Measurements from ENCODE around the gene NUP210L. TPM values are rescaled to one million over a fixed set of nuclear protein-coding genes. Genes with fewer than 3 reads are reported as not detected.

NUP210L gene
- total and polyA plus RNA-seq, 9 of the 15 experiments (the other 6 are each of a cell fraction or from before 2014, with no cell fraction given): 0.01 to 0.04 TPM; not detected in 7

DNA sequence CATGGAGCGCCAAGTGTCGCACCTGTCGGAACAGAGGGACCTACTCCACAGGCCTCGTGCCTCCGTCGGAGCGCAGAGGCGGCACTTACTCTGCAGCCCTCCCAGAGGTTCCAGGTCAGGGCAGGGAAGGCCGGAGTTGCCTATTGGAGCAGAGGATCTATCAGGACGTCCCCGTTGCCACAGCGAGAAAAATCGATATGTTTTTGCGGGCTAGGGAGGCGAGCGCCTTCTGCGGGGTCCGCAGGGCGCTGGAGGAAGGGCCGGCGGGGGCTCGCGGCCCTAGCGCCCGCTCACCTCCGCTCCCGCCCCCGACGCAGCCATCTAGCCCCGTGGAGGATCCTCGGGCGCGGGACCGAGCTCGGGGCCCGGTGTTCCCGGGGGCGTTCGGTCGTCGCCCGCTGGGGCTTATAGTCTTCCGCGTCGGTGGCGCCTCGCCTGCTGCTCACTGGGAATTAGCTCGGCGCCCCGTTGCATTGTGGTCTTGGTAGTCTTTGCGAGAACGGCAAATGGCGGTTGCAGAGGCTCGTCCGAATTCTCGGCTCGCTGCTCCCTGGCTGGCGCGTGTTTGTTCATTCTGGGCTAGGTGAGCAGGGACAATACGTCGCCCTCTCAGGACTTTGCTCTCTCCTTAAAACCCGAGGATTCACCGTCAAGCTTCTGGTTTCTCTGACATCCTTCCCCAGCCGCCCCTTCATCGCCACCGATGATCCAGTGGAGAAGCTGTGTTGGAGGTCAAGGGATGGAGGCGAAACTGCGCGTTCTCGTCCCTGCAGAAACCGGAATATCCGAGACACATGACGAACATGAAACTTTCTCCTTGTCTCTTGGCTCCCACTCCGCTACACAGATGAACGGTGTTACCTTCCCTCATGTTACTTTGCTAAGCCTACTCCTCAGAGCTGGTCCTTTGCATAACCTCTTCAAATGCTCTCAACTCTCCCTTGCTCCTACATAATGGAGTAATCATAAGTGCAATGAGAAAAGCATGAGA, 177.3 kb downstream of the NUP210L start, which contains the start of gene JTB (continued):
- peak; percentile 88 for TF ChIP-seq ZFX (CRISPR knock-in tag; IDR thresholded peaks at IDR 0.05)
- TF ChIP-seq SIRT6 (IDR thresholded peaks at IDR 0.05; ENCODE audit: low read depth, low read length): no peak
- TF ChIP-seq HDAC1 (IDR thresholded peaks at IDR 0.05): no peak; a peak in 1 of 4 replicates
- peak; percentile 47; the same call in 1 of the 2 replicates for TF ChIP-seq TAF7 (tag; IDR thresholded peaks at IDR 0.05)
- no peak for TF ChIP-seq GABPB2 (CRISPR knock-in tag; conservative IDR thresholded peaks at IDR 0.05)
- TF ChIP-seq HNRNPLL (IDR thresholded peaks at IDR 0.05; ENCODE audit: low read depth, low read length, poor library complexity, severe bottlenecking): peak; percentile 52
- peak; percentile 86 for TF ChIP-seq EGR1 (conservative IDR thresholded peaks at IDR 0.05)
- no peak for TF ChIP-seq ESRRA (IDR thresholded peaks at IDR 0.05; ENCODE audit: borderline replicate concordance, low read depth)
- TF ChIP-seq POLR2A (conservative IDR thresholded peaks at IDR 0.05): peak; percentile 83
- TF ChIP-seq HDAC6 (IDR thresholded peaks at IDR 0.05; ENCODE audit: low read depth, low read length): no peak
- TF ChIP-seq, protein P1, sequence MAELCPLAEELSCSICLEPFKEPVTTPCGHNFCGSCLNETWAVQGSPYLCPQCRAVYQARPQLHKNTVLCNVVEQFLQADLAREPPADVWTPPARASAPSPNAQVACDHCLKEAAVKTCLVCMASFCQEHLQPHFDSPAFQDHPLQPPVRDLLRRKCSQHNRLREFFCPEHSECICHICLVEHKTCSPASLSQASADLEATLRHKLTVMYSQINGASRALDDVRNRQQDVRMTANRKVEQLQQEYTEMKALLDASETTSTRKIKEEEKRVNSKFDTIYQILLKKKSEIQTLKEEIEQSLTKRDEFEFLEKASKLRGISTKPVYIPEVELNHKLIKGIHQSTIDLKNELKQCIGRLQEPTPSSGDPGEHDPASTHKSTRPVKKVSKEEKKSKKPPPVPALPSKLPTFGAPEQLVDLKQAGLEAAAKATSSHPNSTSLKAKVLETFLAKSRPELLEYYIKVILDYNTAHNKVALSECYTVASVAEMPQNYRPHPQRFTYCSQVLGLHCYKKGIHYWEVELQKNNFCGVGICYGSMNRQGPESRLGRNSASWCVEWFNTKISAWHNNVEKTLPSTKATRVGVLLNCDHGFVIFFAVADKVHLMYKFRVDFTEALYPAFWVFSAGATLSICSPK (IDR thresholded peaks at IDR 0.05; ENCODE audit: borderline replicate concordance): no peak
- no peak for TF ChIP-seq TAL1 (IDR thresholded peaks at IDR 0.05)
- TF ChIP-seq TAF1 (IDR thresholded peaks at IDR 0.05; ENCODE audit: control insufficient read depth, extremely low read depth, insufficient read depth, low read length, severe bottlenecking): peak; percentile 77
- no peak for TF ChIP-seq PCBP1 (IDR thresholded peaks at IDR 0.05; ENCODE audit: low read depth, low read length, poor library complexity, severe bottlenecking)
- TF ChIP-seq ZNF830 (CRISPR knock-in tag; IDR thresholded peaks at IDR 0.05): 0 out of 2 replicates have a peak, but pooled peaks have one; percentile 24
- TF ChIP-seq POLR2H (tag; IDR thresholded peaks at IDR 0.05; ENCODE audit: low read depth): peak; percentile 75; the same call in 1 of the 2 replicates
- no peak for TF ChIP-seq ZNF384 (IDR thresholded peaks at IDR 0.05; ENCODE audit: low read depth, low read length)
- TF ChIP-seq BRD4 (IDR thresholded peaks at IDR 0.05): no peak
- peak; percentile 72; the same call in 1 of the 2 replicates for TF ChIP-seq ZNF766 (CRISPR knock-in tag; conservative IDR thresholded peaks at IDR 0.05)
- TF ChIP-seq, protein P2, sequence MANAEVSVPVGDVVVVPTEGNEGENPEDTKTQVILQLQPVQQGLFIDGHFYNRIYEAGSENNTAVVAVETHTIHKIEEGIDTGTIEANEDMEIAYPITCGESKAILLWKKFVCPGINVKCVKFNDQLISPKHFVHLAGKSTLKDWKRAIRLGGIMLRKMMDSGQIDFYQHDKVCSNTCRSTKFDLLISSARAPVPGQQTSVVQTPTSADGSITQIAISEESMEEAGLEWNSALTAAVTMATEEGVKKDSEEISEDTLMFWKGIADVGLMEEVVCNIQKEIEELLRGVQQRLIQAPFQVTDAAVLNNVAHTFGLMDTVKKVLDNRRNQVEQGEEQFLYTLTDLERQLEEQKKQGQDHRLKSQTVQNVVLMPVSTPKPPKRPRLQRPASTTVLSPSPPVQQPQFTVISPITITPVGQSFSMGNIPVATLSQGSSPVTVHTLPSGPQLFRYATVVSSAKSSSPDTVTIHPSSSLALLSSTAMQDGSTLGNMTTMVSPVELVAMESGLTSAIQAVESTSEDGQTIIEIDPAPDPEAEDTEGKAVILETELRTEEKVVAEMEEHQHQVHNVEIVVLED (CRISPR knock-in tag; IDR thresholded peaks at IDR 0.05): peak; percentile 36; the same call in 1 of the 2 replicates
- peak; percentile 7 to 46; a peak in 2 of 4 replicates for TF ChIP-seq MAZ (CRISPR knock-in tag; conservative IDR thresholded peaks at IDR 0.05 in 1 of 2, IDR thresholded peaks at IDR 0.05 in 1 of 2)
- no peak for TF ChIP-seq GTF2F1 (IDR thresholded peaks at IDR 0.05; ENCODE audit: low read depth, low read length)
- 0 out of 2 replicates have a peak, but pooled peaks have one; percentile 3 for TF ChIP-seq CTBP1 (IDR thresholded peaks at IDR 0.05; ENCODE audit: borderline replicate concordance)
- no peak for TF ChIP-seq NFATC3 (IDR thresholded peaks at IDR 0.05)
- TF ChIP-seq, protein P3, sequence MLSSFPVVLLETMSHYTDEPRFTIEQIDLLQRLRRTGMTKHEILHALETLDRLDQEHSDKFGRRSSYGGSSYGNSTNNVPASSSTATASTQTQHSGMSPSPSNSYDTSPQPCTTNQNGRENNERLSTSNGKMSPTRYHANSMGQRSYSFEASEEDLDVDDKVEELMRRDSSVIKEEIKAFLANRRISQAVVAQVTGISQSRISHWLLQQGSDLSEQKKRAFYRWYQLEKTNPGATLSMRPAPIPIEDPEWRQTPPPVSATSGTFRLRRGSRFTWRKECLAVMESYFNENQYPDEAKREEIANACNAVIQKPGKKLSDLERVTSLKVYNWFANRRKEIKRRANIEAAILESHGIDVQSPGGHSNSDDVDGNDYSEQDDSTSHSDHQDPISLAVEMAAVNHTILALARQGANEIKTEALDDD (IDR thresholded peaks at IDR 0.05): no peak

Data from K562 (cell line).